HG02884 (cell line): ENCODE data around the gene RTN4R.
A peak's percentile ranks its signal among the peaks of the same experiment; 100 is the strongest.
"Not testable (repeated sequence)": the region's sequence is repeated elsewhere in the genome, so short reads cannot be mapped to it uniquely, and the experiment has no call there.

ENCODE experiments used
- ATAC-seq: cut with Tn5 transposase; IDR thresholded peaks from one replicate; pipeline ENCODE4 v1.9.1; 2021; ENCODE audit warnings: mild to moderate bottlenecking, moderate library complexity; ENCODE audit not compliant: unreplicated experiment

Gene RTN4R

DNA sequence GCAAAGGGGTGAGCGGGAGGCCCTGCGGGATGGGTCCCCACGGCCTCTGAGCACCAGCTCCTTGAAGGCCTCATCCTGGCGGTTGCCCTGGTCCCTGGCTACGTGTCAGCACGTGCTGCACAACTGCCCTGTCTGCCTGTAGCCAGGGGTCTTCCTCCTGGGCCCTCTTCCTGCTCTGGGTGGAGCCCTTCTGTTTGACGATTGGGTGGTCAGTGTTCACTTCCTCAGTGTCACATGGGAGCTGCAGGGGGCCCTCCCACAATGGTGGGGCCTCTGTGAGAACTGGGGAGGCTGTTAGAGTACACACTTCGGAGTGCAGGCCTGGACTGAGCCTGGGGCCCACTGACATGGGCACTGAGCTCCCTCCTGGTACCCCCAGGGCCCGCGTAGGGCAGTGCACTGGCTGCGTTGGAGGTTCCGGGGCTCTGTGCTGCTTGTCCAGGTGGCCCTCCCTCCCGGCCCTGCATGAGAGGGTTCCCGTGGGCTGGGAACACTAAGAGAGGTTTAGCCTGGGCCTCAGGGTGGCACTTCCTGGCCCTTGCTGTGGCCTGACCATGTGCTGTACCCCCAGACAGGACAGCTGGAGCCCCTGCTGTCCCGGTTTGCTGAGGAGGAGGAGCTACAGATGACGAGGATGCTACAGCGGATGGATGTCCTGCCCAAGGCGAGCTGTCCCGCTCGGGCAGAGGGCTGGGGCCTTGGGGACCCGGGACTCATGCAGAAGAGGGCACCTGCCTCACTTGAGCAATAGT is 38.0 kb upstream of the RTN4R start:
- no peak for ATAC-seq

DNA sequence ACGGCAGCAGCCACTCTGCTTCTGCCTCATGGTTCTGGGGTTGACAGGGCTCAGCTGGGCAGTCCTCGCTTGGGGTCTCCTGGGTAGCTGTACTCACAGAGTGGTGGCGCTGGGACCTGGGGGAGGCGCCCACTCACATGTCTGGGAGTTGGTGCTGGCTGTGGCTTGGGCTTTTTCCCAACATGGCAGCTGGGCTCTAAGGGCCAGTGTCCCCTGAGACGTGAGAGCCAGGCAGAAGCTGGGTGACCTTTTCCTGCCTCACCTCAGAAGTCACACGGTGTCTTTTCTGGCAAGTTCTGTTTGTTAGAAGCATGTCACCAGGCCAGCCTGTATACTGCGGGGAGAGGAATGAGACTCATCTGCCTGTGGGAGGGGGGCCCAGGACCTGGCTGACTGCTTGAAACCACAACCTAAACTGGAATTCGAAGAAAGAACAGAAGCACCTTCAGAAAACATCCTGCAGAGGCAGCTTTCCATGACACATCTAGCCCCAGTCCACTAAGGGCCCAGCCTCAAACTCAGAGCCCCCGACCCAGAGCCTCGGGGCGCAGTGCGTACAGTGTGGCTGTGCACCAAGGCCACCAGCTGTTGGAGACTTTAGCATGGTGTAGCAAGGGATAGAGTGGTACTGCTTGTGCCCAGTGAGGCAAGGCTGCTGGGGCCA is 37.2 kb upstream of the RTN4R start:
- ATAC-seq, result not testable (repeated sequence)

DNA sequence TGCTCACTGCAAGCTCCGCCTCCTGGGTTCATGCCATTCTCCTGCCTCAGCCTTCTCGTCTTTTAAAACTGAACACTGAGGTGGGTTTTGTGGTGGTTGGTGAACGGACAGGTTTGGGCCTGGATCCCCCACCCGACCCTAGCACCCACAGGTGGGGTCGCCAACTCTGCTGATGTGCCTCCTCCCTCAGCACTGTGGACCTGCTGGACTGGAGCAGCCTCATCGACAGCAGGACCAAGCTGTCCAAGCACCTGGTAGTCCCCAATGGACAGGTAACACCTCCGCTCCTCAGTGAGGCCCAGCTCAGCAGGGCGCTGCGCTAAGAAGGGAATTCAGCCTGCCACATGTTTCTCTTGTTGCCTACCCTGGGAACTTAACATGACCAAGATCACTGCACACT is 36.5 kb upstream of the RTN4R start:
- no peak for ATAC-seq

DNA sequence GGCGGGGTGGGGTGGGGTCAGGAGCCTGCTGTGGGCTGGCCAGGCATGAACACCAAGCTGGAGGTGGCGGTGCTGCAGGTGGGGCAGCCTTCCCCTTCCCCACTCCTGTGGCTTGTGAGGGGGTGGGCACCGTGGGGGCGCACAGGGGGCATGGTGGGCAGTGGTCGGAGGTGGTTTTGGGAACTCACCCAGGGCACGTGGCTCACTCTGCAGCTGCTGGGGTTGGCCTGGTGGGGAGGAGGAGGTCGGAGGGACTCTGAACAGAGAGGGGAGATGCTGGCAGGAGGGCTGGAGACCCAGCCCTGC is 35.1 kb upstream of the RTN4R start:
- not testable (repeated sequence) for ATAC-seq

DNA sequence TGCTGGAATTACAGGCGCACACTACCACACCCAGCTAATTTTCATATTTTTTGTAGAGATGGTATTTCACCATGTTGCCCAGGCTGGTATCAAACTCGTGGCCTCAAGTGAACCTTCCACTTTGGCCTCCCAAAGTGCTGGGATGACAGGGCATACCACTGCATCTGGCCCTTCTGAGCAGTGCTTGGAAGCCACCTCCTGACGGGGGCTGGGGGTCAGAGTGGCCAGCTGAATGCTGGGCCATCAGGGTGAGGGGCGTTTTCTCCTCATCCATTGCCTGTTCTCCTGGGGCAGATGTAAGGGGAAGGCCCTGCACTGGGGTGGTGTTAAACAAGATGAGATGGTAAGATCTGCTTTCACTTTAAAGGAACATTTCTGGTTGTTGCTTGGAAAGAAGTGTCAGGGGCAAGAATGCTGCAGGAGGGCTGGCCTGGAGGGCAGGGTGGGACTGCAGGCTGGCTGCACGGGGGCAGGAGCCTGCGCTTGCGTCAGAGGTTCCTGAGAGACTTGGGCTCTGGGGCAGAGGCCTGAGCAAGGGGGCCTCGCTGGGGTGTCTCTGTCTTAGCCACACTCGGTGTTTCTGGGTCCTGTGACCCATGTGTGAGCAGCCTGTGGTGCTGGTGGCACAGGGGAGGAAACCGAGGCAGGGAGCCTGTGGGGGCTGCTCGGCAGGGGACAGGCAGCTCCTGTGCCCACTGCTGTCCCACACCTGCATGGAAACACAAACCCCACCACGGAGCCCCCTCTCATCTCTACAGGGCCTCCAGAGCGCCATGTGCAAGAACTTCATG is 34.5 kb upstream of the RTN4R start:
- no peak for ATAC-seq

DNA sequence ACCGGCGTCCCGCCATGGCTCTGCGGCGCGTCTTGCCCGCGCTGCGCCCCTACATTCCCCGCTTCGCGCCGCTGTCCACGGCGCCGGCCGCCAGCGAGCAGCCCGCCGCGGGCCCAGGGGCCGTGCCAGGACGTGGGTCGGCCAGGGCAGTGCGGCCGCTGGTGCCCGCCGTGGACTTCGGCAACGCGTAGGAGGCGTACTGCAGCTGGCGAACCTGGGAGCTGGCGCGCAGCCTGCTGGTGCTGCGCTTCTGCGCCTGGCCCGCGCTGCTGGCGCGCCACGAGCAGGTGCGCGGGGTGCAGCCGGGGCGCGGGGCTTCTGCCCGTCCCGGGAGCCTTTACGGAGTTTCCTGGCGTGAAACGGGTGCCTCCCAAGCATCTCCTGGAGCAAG is 31.6 kb upstream of the RTN4R start:
- no peak for ATAC-seq

DNA sequence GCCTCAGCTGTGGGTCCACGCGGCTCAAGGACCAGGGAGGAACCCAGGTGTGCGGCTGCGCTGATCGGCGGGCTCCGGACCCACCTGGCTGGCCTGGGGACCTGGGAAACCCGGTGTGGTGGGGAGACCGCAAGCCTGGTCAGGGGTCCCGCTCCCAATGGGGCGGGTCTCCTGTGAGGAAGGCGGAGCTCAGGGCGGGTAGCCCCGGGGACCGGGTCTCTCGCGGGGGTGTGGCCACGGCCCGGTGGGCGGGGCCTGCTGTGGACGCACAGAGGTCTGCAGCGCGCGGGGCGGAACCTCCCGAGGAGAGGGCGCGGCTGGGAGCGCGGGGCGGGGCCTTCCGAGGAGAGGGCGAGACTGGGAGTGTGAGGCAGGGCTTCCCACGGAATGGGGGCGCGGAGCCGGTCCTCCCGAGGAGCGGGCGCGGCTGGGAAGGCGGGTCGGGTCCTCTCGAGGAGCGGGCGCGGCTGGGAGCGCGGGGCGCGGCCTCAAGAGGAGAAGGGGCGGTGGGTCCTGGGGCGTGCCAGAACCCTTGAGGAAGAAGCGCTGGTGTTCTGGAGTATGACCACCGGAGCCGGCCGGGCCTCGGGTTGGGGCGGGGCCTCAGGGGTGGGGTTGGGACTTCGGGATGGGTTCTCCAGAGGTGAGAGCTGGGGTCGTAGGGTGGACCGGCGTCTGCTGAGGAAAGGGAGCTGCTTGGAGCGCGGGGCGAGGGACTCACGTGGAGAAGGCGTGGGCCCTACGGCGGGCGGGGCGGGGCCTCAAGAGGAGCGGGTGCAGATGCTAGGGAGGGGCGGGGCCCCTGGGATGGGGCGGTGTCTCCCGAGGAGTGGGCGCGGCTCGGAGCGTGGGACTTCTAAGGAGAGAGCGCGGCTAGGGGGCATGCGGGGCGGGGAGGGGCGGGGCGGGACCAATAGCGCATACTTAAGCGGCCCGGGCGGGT is 31.0 kb upstream of the RTN4R start:
- ATAC-seq, result peak; percentile 62

DNA sequence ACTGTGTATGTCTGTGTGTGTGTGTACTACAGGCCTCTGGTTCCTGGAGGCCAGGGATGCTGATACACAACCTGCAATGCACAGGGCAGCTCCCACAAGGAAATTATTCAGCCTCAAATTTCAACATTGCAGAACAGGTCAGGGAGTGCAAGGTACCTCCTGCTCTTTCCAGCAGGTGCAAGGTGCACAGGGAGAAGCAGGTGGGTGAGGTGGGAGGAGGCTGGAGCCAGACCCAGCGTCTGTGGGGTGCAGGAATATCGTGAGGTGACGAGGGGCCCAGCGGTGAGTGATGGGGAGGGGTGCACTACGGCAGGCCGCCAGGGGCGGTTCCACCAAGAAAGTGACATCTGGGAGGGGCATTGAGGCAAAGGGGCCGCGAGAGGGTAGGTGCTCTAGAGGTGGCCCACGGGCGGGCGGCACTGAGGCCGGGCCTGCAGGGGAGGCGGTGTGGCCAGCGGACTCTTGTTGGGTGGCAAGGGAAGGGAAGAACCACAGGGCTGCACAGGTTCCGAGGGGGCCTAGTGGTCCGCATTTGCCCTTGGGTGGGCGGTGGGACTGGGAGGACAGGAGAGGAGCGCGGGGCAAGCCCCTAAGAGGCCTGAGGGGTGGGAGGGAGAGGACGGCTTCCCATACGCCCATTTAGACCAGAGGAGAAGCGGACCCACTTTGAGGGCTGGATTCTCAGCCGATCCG is 30.1 kb upstream of the RTN4R start:
- ATAC-seq, result no peak

DNA sequence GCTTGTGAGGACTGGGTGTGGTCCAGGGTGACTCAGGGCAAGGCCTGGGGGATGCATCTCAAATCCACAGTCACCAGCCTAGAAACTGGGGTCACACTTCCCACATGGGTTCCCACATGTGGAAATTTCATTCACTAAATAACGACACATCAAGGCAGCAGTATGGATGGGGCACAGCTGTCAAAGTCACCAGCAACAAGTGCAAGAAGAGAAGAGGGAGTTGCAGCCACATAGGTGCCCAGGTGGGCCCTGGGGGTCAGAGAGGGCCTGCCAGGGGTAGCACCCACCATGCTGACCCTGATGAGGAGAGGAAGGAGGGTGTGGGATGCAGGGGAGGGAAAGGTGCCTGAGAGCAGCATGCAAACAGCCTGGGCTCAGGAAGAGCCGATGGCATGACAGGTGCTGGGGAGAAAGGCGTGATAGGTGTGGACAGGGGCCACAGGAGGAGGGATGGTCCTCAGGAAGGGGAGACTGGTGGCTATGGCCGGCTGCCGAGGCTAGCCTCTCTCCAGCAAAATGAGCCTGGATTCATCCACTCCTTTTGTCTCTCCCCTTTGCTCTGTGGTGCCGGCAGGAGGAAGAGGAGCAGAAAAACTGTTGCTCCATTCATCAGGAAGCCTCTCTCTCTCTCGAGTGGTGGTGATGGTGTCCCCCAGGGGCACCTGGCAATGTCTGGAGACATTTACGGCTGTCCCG is 29.4 kb upstream of the RTN4R start:
- no peak for ATAC-seq

DNA sequence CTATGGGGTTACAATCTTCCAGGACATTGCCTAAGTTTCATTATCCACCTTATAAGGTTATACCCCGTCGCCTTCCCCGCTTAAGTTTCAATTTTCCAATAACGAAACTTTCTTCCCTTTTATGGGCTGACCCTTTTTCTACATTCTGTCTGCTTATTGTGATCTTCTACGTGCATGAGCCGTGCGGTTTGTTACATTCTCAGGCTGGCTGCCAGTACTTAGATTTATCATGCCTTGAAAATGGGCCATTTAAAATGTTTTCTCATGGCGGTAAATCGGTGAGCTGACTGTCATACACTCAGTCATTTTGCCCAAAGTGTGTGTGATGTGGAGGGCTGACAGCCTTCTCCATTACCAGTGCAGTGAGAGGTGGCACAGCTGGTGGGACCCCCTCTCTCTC is 28.5 kb upstream of the RTN4R start:
- ATAC-seq, result no peak

DNA sequence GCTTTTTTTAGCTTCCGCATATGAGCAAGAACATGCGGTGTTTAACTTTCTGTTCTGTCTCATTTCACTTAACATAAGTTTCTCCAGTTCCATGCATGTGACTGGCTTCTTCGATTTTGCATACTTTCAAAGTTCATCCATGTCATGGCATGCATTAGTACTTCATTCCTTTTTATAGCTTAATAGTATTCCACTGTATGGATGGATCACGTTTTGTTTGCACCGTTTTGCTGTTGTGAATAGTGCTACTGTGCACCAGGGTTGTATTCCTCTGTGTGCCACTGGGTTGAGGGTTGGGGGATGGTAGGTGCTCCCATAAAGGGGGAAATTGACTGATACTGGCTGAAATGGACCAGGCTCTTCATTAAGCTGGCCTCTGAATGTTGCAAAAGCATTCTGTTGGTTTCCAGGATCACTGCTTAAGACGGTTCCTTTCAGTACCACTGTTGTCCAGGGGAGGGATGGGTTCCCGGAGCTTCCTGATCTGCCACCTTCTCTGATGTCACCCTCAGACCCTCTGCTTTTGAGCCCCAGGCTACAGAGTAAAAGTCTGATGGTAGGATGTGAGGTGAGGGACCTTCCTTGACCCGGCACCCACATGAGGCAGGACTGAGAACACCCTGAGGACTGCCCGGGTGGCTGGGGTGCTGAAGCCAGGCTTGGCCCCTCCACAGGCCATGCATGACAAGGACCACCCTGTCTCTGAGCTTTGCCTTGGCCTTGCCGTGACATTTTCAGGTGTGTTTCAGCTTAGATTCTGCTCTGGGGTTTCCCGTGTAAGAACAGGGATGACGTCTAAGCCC is 27.3 kb upstream of the RTN4R start:
- ATAC-seq, result no peak

DNA sequence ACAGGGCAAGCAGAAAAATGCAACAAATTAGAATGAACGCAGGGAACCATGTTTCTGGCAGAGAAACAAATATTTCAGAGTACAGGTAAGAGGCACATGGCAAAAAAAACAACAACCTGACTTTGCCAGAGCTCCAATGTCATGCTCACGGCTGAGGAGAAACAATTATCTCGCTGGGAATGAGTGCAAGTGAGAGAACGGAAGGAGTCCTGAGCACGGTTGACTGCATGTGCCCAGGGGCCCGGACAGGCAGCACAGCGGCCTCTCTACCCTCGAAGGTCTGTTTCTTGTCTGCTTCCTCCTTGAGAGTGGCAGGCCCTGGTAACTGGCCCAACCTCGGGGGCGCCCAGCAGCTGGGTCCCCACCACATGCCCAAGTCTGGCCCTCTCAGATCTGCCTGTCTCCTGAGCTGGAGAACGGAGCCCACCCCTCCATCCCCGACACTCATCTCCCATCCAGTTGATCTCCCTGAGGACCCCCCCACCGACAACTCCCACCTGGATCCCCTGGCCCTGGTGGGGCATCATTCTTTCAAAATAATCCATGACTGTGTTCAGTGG is 24.6 kb upstream of the RTN4R start:
- no peak for ATAC-seq

DNA sequence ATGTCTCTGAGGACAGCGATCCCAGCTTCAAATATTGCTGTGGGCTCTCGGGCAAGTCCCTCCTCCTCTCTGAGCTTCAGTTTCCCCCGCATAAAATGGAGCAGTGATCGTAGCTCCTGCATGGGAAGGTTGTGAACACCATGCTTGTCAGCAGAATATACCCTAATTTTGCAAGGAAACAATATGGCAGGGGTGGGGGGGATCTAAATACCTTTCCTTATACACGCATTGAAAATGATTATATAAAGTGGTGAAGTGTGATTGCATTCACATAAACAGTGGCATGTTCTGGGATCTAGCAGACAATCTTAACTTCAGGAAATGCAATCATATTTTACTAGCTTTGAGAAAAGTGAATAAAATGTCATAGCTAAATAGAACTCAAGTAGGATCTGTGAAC is 24.0 kb upstream of the RTN4R start:
- no peak for ATAC-seq

DNA sequence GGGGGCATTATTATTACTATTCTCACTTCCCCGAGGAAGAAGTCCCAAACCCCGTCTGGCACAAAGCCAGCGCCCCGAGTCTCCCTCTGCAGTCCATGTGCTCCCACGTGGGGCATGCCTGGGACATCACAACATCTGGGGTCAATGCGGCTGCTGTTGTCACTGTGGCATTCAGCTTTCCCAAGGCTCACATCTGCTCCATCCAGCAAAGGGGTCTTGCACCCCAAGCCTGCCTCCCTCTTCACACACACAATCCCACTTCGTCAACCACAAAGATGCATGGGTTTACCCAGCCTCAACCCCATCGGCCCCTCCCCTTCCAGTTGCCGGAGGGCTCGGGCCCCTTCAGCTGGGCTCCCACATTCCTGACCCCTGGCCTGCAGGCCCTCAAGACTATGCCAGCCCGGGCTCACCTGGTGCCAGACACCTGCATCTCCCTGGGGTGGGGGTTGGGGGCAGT is 23.5 kb upstream of the RTN4R start:
- ATAC-seq, result no peak

DNA sequence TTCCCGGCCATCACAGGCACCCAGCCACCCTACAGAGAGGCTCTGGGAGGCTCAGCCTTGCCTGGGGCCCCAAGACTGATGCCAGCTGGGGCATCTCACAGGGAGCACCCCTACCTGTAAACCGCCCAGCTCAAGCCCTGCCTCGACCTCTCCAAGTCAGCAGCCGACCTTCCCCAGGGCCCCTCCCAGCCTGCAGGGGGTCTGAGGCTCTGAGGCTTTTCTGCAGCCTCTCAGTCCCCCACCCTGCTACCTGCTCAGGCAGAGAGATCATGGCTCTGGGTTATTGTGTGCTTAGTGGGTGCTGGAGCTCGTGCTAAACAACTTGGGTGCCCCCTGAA is 23.1 kb upstream of the RTN4R start:
- no peak for ATAC-seq

DNA sequence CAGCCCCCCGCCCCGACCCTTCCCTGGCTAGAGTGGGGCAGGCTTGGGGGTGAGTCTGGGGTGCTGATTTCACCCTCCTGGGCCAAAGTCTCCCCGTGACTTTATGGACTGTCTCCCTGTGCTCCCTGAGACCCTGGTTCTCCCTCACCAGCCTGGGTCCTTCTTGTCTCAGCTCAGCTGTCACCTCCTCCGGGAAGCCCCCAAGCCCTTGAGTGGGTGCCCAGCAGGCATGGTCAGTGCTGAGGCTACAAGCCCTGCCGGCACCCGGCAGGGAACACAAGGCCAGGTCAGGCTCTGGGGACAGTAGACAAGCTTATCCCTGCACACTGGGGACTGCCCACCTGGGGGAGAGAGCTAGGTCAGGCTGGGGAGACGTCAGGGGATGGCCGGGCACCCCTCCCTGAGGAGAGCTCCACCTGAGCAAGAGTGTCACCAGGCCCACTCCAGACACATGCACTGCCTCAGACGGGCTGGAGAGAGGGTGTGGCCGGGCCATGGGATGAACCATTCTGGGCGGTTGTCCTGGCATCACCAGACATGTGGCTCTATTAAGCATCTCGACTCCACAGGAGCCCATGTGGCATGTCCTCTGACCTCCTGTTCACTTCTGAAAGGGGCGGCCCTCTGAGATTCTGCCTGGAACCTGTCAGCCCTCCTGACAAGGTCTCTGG is 22.6 kb upstream of the RTN4R start:
- no peak for ATAC-seq

DNA sequence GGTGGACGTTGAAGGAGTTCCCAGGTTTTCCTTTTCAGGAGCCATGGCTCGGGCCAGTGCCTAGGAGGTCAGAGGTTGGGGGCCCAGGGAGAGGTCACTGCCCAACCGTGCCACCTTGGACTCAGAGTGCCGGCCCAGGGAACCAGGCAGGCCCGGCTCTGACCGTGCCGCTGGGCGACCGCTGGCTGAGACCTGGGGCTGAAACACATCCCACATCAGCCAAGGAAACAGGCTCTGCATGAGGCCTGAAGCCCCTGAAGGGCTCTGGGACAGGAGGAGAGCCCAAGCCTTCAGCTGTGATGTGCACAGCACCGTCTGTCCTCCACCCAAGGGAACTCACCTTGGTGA is 21.9 kb upstream of the RTN4R start:
- ATAC-seq, result no peak
